ENCODE results near the gene COL18A1.

COL18A1 gene

DNA sequence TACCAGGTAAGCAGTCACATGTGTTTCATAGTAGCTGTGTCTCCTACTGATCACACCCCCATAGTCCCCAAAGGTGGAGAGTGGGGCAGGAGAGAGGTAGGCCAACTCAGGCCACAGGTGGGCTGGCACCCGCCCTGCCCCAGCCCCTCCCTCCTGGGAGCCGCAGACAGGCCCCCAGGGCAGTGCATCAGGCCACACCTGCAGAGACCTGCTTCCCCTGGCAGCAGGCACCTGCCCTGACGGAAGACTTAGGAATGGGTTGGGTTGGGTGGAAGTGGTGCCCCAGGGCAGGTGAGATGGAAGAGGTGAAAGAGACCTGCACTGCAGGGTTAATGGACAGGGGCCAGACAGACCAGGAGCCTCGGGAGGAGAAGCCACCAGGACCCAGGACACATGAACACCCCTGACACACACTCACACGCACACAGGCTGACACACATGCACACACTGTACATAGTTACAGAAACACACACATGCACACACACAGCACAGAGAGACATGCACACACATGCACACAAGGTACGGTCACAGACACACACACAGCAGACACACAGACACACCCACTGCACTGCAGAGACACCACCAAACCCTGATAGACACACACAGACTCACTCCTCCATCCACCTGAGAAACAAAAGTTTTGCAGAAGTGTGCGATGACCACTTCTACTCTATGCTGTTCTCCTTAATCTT, 1.7 kb upstream of the COL18A1 start:
- no peak for DNase-seq

DNA sequence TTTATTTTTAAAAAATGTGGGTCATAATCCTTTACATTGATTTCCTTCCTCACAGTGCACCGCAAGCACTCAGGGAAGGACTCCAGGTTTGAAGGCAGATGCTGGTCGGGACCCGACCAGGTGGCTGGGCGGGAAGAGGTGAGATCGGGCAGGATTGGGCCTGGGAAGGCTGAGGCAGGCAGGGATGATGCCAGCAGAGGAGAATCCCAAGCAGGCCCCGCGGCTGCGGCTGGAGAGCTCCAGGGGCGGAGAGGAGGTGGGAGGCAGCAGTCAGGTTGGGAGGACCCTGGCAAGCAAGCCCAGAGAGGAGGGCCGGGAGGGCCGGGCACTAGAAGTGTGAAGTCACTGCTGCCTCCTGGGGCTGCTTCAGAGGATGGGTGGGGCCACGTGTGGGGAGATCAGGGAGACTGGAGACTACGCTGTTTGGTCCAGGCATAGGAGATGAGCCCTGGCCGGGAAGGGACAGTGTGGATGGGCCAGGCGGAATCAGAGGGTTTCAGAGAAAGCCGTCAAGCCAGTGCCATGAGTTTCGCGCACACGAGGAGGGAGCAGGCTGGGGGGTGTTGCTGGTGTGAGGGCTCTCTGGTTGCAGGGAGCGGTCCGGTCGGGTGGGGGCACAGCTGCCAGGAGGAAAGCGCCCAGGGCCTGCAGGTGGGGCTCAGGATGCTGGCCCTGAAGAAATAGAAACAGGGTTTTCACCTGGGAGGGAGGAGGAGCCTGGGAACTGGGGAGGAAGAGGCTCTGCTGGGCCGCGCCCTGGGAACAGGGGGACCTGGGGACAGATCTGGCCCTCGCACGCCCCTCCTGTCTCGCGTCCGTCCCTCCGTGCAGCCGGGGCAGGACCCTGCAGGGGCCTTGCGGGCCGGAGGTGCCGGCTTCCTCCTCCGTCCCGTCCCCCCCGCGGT, 888 bp upstream of the COL18A1 start:
- DNase-seq: no peak

DNA sequence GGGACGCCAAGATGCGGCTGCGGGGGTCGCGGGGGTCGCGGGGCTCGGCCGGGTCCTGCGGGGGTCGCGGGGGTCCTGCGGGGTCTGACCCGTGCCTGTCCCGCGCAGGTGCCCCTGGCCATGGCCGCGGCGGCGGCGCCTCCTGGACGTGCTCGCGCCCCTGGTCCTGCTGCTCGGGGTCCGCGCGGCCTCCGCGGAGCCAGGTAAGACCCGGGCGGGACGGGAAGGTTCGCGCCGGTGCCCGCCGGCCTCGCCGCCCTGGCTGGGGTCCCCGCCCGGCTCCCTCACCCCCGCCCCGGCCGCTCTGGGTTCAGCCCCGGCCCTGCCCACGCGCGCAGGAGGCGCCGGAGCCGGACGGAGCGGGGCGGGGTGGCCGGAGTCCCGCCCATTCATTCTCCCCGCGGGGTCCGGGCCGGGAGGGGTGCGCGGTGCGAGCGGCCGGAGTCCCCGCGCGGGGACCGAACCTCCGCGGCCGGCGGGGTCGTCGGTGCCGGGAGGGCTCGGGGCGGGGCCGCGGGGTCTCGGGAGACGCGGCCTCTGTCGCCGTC, 380 bp downstream of the COL18A1 start:
- DNase-seq: no peak

DNA sequence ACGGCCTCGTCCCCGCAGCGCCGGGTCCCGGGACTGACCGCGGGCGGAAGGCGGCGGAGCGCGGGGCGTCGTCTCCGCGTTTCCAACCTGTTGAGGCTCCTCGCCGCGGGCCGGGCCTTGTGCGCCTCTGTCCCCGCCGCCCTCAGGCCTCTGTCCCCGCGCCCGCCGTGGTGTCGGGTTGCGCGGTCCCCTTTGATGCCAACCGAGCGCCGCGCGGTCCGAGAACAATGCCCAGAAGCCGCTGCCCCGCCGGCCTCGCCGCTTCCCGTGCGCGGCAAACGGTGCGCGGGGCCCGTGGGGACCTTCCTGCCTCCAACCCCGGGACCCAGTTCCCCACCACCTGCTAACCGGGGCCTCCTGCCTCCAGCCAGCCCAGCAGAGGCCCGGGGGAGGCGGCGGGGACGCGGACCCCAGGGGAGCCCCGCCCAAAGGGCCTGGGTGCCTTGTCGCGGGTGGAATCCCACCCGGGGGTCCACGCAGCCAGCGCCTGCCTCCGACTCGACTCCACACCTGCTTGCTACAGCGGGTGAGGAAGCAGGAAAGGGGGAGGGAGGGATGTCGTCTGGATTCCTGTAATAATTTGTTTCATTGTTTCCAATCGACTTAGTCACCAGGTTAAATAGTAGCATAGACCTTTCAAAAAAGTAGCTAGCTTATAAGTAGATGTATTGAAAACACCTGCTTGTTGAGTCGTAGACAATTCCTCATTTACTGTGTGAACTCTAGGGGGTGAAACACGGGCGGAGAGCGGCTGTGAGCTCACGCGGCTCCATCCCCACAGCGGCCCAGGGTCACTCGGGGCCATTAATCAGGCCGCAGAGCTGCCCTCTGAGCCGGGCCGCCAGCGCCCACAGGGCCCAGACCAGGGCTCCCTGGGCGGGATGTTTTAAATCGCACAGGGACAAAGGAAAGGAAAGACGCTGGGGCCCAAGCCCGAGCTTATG, 1.1 kb downstream of the COL18A1 start:
- no peak for DNase-seq

DNA sequence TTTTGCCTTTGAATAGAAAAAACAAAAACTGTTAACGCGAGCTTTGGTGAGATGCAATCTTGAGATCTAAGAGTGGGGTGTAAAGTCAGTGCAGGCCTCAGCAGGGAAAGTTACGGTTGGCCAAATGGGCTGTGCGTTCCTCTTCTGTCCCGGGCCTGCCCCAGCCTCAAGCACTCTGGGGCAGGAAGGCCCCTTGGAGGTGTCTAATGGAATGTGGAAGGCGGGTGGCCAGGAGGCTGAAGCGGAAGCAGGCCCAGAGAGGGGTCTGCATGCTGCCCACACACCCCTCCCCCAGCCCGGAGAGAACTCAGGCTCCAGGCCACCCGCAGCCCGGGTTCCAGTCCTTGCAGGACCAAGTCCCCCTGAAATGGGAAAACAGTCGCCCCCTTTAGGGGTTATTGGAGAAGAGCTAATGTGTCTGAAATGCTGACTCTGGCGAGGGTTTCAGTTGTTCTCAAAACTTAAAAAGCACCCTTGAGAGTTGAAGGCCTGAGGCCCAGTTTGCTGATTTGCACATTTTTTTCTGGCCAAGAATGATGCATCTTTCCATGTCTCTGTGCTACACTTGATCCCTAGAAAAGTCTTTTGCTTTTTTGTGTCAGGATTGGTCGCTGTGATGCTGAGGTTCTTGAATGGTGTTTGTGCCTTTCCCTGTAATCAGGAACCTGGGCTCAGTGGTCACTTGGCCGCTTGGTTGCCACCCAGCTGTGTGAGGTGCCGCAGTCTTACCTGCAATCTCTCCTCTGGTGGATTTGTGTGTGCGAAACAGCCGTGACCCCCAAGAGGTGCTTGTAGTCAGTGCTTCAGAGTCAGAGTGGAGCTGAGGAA, 2.0 kb downstream of the COL18A1 start:
- DNase-seq: no peak

DNA sequence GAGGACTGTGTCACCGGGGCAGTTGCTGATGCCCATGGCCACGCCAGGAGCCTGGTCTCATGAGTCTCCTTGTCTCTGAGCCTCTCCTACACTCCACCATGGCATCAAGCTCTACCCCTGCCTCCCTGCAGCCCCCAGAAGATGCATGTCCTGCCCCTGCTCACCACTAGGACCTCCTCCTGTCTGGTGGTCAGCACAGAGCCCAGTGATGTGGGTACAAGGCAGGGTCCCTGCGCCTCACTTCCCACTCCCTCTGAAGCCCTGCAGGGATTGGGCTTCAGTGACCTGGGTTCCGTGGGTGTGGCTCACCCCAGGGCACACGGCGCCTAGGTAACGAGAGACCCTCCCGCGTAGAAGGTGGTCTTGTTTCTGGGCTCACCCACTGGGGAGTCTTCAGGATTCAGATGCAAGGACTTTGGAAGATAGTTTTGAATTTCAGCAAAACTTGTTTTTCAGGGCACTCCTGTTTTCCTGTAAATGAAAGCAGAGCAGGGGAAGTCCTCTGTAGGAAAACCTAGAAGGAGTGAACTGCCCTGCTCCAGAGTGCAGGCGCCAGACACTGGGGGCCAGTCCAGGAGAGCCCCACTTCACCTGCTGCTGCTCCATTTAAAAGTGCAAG, 2.8 kb downstream of the COL18A1 start:
- DNase-seq: no peak

DNA sequence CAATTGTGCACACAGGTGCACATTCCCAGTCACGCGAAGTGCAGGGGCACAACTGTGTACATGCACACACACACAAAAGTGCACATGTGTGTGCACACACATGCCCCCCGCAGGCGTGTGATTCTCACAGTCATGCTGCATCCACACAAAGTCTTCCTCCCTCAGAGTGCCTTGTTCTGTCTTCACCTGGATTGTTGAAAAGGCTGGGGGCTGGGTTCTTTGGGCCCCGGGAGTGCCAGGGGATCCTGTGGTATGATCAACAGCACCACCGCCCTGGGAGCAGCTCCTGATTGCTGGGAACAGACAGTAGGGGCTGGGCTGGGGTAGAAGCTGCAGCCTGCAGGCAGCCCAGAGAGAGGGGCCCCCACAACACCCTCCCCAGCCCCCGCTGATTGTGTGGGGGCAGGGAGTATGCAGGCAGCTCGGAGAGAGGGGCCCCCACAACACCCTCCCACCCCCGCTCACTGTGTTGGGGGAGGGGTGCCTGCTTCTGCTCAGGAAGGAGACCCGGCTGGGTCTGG, 3.4 kb downstream of the COL18A1 start:
- DNase-seq: no peak

DNA sequence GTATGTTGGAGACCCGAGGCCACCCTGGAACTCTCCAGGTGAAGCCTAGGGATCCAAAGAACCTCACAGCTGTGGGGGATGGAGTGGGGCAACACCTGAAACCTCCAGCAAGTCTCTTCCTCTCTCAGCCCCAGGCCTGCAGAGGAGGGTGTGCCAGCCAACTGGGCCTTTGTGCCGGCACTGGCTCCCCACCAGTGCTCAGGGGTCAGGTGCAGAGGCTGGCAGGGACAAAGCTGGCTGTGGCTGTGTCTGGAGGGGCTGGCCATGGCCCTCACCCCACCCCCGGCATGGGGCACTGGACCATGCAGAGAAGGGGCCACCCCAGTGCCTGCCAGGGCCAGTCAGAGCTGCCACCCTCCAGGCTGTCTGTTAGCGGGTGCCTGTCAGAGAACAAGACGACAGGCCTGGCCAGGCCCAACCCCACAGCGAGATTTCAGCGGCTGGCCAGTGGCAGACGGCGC, 3.9 kb downstream of the COL18A1 start:
- DNase-seq: no peak

DNA sequence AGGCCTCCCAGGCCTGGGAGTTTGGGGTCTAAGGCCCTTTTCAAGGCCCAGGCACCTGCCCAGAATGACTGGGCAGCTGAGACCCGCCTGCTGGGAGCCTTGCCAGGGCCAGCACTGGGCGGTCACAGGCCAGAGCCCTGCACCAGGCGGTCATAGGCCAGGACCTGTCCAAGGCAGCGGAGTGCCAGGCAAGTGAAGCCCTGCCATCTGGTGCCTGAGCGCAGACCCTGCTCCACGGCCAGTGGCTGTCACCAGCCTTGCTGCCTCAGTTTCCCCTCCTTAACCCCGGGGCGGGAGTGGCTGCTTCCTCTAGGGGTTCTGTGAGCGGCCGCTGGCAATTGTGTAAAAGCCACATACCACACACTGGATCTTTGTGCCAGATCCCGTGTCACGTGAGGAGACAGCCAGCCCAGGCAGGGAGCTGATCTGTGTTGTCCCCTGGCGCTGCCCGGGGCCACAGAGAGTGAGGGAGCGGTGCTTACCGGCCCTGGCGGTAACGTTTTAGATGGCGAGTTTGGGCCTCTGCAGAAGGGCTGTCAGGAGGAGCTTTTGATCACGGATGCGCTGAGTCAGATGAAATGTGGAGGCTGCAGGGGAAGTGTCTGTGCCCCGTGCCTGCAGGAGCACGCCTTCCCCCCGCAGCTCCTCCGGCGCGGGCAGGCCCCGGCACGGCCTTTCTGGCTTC, 4.6 kb downstream of the COL18A1 start:
- DNase-seq: no peak

DNA sequence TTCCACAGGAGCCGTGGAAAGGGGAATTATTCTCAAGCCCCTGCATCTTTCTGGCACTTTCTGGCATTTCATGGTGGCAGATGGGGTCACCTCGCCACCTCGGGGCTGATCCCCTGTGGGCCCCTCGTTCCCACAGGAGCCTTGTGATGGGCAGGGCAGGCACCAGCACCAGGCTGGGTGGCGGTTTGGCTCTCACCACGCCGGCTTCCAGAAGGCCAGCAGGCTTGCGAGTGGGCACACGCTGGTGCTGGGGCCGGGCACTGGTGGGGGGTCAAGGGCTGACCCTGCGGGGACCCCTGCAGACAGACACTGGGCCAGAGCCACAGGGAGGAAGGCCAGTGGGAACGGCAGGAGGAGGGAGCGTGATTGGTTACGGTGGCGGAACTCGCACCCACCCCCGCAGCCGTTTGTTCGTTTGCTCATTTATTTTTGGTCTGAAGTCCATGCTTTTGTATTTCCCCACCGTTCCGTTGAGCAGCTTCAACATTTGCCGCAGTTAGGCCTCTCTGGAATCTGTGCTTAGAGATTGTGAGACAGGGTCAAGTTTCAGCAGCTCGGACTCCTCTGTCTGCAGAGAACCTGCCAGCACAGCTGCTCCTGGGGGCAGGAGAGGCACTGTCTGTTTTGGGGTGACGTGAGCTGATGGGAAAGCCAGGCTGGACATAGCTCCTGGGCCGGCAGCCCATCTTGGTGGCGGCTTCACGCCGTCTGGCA, 5.3 kb downstream of the COL18A1 start:
- no peak for DNase-seq

DNA sequence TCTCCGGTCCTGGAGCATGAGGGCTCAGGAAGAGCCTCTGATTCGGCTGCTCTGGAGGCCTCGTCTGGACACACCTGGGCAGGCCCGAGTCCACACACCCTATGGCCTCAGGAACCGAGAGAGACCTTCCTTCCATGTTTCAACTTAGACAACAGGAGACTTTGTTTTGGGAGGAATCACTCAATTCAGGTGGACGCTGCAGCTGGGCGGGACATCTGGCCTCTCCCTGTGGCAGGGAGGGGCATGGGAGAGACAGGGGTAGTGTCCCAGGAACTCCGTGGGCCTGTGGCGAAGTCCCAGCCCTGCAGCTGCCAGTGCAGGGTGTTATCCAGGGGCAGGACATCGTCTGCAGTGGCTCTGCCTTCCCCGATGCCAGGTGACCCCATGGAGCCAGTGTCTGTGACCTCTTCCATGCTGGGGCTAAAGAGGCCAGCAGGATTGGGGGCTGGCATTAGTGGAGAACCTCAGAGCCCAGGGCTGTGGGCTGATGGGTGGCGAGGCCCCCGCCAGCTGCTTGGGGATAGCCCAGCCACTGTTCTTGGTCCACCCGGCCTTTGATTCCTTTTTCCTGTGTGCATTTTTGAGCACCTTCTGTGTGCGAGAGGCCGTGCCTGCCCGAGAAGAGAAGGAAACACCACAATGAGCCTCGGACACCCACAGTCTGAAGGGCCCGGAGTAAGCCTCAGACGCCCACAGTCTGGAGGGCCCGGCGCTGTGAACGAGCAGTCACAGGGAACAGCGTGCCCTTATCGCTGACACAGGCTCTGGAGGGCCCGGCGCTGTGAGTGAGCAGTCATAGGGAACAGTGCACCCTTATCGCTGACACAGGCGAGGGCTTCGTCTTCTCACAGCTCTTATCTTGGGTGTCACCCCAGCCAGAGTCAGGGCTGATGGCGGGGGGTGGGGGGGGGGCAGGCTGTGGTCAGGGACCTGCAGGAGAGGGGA, 6.2 kb downstream of the COL18A1 start:
- DNase-seq: no peak

DNA sequence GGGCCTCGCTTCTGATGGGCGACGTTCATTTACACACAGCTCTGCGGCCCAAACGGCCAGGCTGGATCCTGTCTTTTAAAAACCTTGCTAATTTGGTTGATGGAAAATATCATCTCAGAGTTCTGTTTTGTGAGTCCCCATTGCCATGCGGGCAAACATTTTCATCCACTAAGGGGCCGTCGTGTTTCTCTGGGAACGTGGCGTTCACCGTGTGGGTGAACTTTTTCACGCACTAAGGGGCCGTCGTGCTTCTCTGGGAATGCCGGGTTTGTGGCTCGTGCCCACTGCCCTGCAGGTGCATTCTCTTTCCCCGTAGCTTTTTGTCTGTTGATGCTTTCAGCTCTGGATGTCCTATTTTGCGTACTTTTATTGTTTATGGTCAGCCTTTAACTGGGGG, 6.8 kb downstream of the COL18A1 start:
- DNase-seq: no peak

DNA sequence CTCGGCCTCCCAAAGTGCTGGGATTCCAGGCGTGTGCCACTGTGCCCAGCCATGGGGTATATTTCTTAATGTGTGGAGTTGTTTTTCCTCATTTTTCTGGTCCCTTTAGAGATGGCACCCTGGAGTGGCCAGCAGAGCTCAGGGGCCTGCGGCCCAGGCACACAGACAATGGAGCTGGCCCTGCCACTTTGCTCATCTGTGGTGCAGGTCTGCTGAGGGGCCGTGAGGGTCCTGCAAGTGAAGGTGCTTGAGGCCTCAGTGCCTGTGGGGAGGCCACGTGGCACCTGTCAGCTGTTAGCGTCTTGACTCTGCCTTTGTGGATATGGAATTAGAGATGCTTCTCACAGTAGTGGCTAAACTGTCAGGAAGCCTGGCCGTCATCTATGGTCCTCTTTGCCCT, 7.5 kb downstream of the COL18A1 start:
- no peak for DNase-seq

DNA sequence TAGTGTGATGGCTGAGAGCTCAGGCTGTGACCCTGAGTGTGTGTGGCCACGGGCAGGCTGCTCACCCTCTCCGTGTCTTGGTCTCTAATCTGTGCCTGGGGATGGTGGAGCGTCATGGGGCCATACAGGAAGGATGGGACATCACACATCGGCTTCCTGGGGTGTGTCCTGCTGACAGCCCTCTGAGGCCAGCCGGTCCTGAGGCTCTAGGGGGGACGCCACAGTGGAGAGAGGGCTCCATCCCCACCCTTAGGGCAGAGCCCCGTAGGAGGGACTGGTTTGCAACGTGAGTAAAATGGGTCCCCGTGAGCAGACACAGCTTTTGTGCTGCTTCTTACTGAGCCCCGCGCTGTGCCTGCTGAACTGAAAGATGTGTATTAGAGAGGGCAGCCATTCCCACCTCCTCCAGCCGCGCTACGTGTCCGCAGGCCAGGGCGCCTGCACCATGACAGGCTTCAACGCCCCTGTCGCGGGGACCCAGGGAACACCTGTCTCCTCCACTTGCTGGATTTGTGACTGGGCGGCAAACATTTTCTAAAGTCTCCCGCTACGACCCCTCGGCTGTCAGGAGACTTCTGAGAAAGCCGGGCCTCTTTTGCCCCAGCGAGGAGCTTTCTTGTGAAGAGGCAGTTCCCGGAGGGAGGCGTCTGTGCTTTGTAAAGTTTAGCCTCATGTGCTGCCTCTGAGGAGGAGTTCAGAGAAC, 8.1 kb downstream of the COL18A1 start:
- no peak for DNase-seq

DNA sequence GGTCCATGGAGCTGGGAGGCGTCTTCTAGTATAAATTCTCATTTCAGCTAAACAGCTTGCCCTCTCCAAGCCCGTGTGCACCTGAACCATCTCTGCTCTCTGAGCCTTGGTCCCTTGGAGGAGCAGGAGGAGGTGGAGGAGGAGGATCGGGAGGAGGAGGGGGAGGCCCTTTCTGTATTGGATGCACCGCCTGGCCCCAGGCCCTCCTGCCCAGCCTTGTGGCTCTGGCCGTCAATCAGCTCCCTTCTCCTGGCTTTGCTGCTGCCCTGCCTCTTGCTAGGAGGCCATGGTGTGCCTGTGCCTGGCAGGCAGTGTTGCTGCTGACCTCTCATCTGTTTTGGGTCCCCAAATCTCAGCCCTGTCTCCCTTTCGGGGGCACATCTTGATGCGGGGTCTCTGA, 9.0 kb downstream of the COL18A1 start:
- no peak for DNase-seq

DNA sequence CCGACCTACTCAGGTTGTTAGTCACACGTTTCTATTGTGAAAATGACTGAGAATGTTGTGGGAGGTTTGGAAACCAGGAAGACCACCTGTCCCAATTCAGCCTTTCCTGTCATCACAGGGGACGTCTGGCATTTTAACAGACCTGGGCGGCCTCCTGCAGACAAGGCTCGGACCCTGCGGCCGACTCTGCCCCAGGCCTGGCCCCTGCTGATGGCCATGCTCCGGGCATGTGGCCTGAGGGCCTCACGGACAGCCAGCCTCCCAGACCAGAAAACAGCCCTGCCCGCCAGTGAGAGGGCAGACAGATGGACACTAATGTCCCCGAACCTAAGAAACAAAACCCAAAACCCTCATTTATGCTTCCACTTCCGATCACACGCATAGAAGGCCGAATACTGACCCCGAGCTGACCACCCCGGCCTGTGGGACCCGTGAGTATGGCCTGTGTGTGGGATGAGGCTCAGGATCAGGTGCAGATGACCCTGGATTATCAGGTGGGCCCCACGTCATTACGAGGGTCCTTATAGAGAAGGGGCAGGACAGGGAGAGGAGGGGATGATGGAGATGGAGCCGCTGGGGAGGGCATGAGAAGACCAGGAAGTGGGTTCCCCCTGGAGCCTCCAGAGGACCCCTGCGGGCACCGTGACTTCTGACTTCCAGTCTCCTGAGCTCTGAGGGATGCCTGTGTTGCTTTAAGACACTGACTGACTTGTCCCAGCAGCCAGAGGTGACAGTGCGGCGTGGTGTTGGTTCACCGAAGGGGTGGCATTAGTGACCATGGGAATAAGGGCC, 9.6 kb downstream of the COL18A1 start:
- no peak for DNase-seq
